WTC11 (cell line): ENCODE data around the gene CNTNAP3B.
"Not testable (repeated sequence)": the region's sequence is repeated elsewhere in the genome, so short reads cannot be mapped to it uniquely, and the experiment has no call there.

Experiments
- AFF4 ChIP-seq: sonication (generic); formaldehyde crosslinking; IDR thresholded peaks from 2 replicates; pipeline ENCODE4 v1.8.1; 2023; ENCODE audit warnings: mild to moderate bottlenecking, missing genetic modification reagents, borderline replicate concordance
- CTCF ChIP-seq: fragments of 200-600 bp; IDR thresholded peaks from 2 replicates; pipeline ENCODE4 v1.8.0; 2022; ENCODE audit warnings: antibody characterized with exemption
- MAX ChIP-seq: sonication (generic); formaldehyde crosslinking; IDR thresholded peaks from 2 replicates; pipeline ENCODE4 v1.8.0; 2022; ENCODE audit warnings: mild to moderate bottlenecking, missing genetic modification reagents

GRCh38 chr9:42083877-42084558 lies 45.2 kb downstream of the CNTNAP3B start:
- not testable (repeated sequence) for TF ChIP-seq MAX (CRISPR knock-in tag); CTCF; AFF4 (CRISPR knock-in tag)
